Mesothelial cell of epicardium (in vitro differentiated cells): ENCODE measurements around the gene SOCS4. TPM values are rescaled to one million over a fixed set of nuclear protein-coding genes. Genes with fewer than 3 reads are reported as not detected.
"Not testable (repeated sequence)": the region's sequence is repeated elsewhere in the genome, so short reads cannot be mapped to it uniquely, and the experiment has no call there.

Source experiments
- DNase-seq, 2 experiments: peaks; one replicate each; pipeline ENCODE4 v3.0.0; 2021; ENCODE audit warnings: low spot score in 2 of 2; ENCODE audit not compliant: unreplicated experiment in 2 of 2
- H3K27ac Mint-ChIP-seq: 2 replicates; pipeline ENCODE4 v1.8.0; 2021; ENCODE audit warnings: mixed read lengths
- H3K27me3 Mint-ChIP-seq: 2 replicates; pipeline ENCODE4 v1.8.0; 2021; ENCODE audit warnings: low read depth, mixed read lengths
- H3K36me3 Mint-ChIP-seq: 2 replicates; pipeline ENCODE4 v1.8.0; 2021; ENCODE audit warnings: mixed read lengths
- H3K4me1 Mint-ChIP-seq: 2 replicates; pipeline ENCODE4 v1.8.0; 2021; ENCODE audit warnings: mixed read lengths
- H3K4me3 Mint-ChIP-seq: 2 replicates; pipeline ENCODE4 v1.8.0; 2021; ENCODE audit warnings: mild to moderate bottlenecking, moderate library complexity, mixed read lengths
- H3K9me3 Mint-ChIP-seq: 2 replicates; pipeline ENCODE4 v1.8.0; 2021; ENCODE audit warnings: mixed read lengths
- CTCF ChIP-seq: fragments of 200-600 bp; sonication (generic); IDR thresholded peaks from one replicate; pipeline ENCODE4 v1.5.0; 2021; ENCODE audit warnings: antibody characterized with exemption; ENCODE audit not compliant: unreplicated experiment
- total RNA-seq: library from RNA; stranded (reverse); gene quantifications from 3 replicates; pipeline ENCODE4 v1.2.1, GENCODE V29; 2021

SOCS4 gene
- total RNA-seq, 1 donor from 2014 or later: 21.6 TPM

GRCh38 chr14:55062517-55063351 is 35.7 kb downstream of the SOCS4 start:
- peak overlapping the region; percentile 30 for H3K27ac Mint-ChIP-seq
- no peak for TF ChIP-seq CTCF
- DNase-seq: no peak
- H3K9me3 Mint-ChIP-seq: peaks cover 8% of the 10 kb centered on the region
- H3K36me3 Mint-ChIP-seq: peaks cover 42% of the 10 kb centered on the region
- H3K4me1 Mint-ChIP-seq: peaks cover 3% of the 10 kb centered on the region
- no peak overlapping the region for H3K4me3 Mint-ChIP-seq
- H3K27me3 Mint-ChIP-seq: no peaks in the 10 kb centered on the region

GRCh38 chr14:55064896-55065295 is 37.9 kb downstream of the SOCS4 start:
- peak overlapping the region; percentile 82 for H3K27ac Mint-ChIP-seq
- not testable (repeated sequence) for H3K4me3 Mint-ChIP-seq, H3K27me3 Mint-ChIP-seq, DNase-seq, H3K9me3 Mint-ChIP-seq, H3K4me1 Mint-ChIP-seq
- peaks cover 35% of the 10 kb centered on the region for H3K36me3 Mint-ChIP-seq

GRCh38 chr14:55065411-55065810 is 38.4 kb downstream of the SOCS4 start:
- Mint-ChIP-seq H3K4me1 (peaks cover 3% of the 10 kb centered on the region), H3K36me3 (peaks cover 34% of the 10 kb centered on the region), H3K9me3 (no peaks in the 10 kb centered on the region), H3K27ac (peak overlapping the region; percentile 56), H3K27me3 (no peaks in the 10 kb centered on the region), H3K4me3 (no peak overlapping the region)
- no peak for DNase-seq
- no peak for TF ChIP-seq CTCF

GRCh38 chr14:55066223-55066622 is 39.2 kb downstream of the SOCS4 start:
- H3K36me3 Mint-ChIP-seq: peaks cover 29% of the 10 kb centered on the region
- H3K4me1 Mint-ChIP-seq: peaks cover 9% of the 10 kb centered on the region
- H3K4me3 Mint-ChIP-seq: no peak overlapping the region
- no peak overlapping the region for H3K27ac Mint-ChIP-seq
- H3K27me3 Mint-ChIP-seq: no peaks in the 10 kb centered on the region
- H3K9me3 Mint-ChIP-seq: no peaks in the 10 kb centered on the region
- no peak for DNase-seq
- no peak for TF ChIP-seq CTCF

DNA sequence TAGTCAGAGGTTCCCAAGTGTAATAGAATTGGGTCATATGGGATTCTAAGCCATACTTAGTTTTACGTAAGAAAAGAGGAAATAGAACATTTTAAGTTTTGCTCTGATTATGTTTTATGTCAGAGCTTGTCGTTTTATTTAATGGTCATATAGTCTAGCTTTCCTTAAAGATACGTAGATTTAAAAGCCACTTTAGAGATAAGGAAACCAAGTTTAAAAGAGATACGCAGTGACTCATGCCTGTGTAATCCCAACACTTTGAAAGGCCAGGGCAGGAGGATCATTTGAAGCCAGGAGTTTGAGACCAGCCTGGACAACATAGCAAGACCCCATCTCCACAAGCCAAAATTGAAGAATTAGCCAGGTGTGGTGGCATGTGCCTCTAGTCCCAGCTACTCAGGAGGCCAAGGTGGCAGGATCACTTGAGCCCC is 44.0 kb downstream of the SOCS4 start:
- Mint-ChIP-seq H3K27ac (peak overlapping the region; percentile 34), H3K27me3 (no peaks in the 10 kb centered on the region), H3K4me1 (peaks cover 30% of the 10 kb centered on the region), H3K4me3 (no peak overlapping the region), H3K9me3 (no peaks in the 10 kb centered on the region), H3K36me3 (peaks cover 16% of the 10 kb centered on the region)
- no peak for DNase-seq
- no peak for TF ChIP-seq CTCF

GRCh38 chr14:55071870-55072640 is 45.0 kb downstream of the SOCS4 start:
- peaks cover 10% of the 10 kb centered on the region for H3K36me3 Mint-ChIP-seq
- H3K27ac Mint-ChIP-seq: peak overlapping the region; percentile 6
- H3K4me1 Mint-ChIP-seq: peaks cover 30% of the 10 kb centered on the region
- H3K9me3 Mint-ChIP-seq: no peaks in the 10 kb centered on the region
- no peaks in the 10 kb centered on the region for H3K27me3 Mint-ChIP-seq
- no peak overlapping the region for H3K4me3 Mint-ChIP-seq
- TF ChIP-seq CTCF: no peak
- DNase-seq: no peak
